Measurements from ENCODE around the gene EHBP1. TPM values are rescaled to one million over a fixed set of nuclear protein-coding genes. Genes with fewer than 3 reads are reported as not detected.

EHBP1 gene
- total RNA-seq, 1 experiment from 2014 or later, result 19.9 TPM

DNA sequence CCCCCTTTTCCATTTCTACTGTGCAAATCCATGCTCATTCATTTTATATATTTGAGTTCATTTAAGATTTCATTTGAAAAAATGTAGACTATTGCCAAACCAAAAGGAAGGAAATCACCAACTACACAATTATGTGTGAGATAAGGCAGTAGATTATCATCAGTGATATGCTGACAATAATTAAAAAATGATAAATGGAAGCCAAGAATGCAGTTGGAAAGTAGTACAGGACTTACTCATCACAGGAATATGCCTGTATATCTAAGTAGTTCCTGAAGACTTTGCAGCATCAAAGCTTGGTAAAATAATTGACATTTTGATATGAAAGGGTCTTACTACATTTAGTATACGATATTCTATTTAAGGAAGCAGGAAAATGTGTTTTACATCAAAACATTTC, 179.0 kb downstream of the EHBP1 start:
- no peak for DNase-seq (ENCODE audit: low read depth)

DNA sequence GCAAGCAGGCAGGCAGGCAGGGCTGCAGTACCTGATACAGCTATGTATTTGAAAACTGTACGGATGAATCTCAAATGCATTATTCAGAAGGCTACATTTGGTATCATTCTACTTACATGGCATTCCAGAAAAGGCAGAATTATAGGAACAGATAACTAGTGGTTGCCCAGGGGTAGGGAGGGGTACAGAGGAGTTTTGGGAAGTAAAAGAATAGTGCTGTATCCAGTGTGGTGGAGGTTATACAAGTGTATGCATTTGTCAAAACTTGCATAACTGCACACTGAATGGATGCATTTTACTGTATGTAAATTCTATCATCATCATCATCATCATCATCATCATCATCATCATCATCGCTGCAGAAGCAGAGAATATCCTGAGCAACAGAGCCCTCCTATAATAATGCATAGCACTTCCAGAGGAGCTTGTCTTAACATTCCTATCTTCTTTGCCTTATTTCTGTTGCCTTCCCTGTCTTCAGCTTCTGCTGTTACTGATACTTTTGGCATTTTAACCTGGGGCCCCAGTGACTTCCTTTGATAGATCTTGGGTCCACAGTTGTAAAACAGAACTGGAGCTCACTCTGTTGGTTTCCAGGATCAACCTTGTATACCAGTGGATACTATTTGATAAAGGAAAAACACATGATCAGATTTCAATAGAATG, 189.6 kb downstream of the EHBP1 start:
- no peak for DNase-seq (ENCODE audit: low read depth)

GRCh38 chr2:62895632-62896009, 190.1 kb downstream of the EHBP1 start:
- no peak for DNase-seq (ENCODE audit: low read depth)

DNA sequence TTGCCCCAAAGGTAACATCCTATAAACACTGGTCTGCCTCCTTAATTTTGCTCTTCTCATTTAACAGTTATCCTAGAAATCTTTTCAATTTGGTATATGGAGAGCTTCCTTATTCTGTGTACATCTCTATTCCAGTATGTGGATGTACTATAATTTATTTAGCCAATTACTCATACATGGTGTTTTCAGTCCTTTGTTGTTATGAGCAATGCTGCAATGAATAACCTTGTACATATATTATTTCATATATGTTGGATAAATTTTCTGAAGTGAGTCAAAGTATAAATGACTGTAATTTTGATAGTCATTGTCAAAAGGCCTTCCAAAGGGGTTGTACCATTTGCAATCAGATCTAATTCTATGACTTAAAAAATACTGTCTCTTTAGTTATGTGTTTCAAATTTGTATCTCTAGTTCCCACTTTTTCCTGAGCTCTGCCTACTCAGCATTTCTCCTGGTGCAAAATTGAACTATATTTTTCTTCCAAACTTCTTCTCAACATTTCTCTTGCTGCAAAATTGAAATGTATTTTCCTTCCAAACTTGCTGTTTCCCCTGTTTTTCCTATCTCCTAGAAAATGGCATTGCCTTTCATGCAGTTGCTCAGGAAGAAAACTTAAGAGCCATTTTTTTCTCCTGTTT, 191.8 kb downstream of the EHBP1 start:
- DNase-seq (ENCODE audit: low read depth), result no peak

DNA sequence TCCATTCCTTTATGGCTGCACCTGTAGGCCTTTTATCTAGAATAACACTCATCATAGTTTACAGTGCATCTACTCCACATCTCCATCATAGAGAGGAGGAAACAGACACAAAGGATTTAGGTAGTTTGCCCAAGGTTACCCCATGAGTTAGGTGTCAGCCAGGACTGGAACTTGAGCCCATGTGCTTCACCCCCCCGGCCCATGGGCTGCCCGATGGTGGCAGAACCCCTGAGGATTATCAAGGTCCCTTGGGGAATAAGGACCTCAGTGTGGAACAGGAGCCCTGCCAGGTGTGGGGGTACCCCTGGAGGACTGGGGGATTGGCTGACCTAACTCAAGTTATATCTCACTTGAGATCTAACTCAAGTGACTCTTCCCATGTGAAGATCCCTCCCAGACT, 198.8 kb downstream of the EHBP1 start:
- DNase-seq (ENCODE audit: low read depth), result no peak

GRCh38 chr2:62908145-62908544, 202.6 kb downstream of the EHBP1 start:
- no peak for DNase-seq (ENCODE audit: low read depth)

- no peak for DNase-seq (ENCODE audit: low read depth)
Measured at GRCh38 chr2:62913311-62913710, 207.8 kb downstream of the EHBP1 start.

DNA sequence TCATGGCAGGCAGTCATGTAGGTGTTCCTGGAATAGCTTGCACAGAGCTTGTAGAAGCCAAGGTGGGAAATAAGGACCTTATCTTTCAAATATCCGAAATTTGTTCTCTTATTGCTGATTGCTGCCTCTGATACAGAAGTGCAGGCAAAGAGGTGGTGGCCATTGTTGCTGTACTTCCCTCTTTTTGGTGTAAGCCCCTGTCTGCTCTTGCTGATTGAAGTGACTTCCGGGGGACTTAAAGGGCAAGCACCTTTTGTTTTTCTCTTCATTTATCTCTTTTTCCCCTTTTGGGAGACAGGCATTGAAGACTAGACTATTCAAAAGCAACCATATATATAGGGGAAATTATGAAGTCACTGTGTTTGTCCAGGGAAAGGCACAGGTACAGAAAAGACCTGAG, 213.5 kb downstream of the EHBP1 start:
- DNase-seq (ENCODE audit: low read depth), result no peak

- no peak for DNase-seq (ENCODE audit: low read depth)
Measured at GRCh38 chr2:62920070-62920469, 214.6 kb downstream of the EHBP1 start.

DNA sequence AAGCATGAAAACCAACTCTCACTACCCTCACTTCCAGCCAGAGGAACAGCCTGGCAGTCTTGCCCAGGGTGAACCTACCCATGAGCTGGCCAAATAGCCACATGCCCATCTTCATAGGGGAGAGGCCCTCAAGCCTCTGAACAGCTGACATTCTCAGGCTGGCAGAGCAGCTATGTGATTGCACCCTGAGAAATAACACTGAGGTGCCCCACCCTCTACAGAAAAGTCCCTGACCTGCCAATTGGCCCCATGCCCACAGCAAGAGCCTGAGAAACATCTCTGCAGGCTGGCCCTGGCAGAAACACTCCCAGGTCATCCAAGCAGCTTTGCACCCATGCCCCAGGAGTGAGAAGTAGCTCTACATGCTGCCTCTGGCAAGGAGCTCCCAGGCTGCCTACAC, 217.7 kb downstream of the EHBP1 start:
- DNase-seq (ENCODE audit: low read depth), result no peak

GRCh38 chr2:62923881-62924280, 218.4 kb downstream of the EHBP1 start:
- no peak for DNase-seq (ENCODE audit: low read depth)

DNA sequence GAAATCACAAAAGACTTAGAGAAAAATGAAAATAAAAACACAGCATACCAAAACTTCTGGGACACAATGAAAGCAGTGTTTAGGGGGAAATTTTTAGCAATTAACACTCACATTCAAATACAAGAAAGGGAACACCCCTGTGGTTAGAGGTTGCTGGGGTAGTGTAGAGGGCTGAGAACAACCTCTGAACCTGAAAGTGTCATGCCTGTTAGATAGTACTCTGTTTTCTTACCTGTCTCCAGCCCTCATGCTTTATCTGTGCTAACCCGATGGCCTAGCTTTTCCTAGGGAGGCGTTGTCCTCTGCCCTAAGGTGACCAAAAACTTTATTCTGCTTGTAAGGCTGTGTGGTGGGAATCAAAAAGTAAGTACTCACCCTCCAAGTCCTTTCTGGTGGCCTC, 222.5 kb downstream of the EHBP1 start:
- no peak for DNase-seq (ENCODE audit: low read depth)

- no peak for DNase-seq (ENCODE audit: low read depth)
Measured at GRCh38 chr2:62931536-62931935, 226.0 kb downstream of the EHBP1 start.

DNA sequence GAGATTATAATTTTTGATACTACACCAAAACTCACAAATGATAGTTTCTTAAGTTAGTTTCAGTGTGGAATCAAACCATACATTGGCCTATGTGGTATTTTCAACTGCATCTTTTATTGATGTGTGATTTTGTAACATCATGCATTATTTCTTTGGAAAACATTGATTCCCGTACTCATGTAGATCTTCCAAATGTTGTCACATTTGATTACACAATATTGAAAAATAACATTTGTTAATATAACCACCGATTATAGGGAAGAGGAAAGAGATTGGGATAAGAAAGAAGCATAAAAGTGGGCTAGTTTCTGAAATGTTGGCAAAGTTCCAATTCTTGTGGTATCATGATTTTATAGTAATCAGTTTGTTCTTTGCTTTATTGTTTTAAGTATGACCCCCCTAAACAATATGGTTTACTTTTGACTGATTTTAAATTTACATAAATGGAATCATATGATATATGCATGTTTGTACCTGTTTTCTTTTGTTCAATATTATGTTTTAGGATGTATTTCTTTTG, 227.9 kb downstream of the EHBP1 start:
- DNase-seq (ENCODE audit: low read depth), result no peak

DNA sequence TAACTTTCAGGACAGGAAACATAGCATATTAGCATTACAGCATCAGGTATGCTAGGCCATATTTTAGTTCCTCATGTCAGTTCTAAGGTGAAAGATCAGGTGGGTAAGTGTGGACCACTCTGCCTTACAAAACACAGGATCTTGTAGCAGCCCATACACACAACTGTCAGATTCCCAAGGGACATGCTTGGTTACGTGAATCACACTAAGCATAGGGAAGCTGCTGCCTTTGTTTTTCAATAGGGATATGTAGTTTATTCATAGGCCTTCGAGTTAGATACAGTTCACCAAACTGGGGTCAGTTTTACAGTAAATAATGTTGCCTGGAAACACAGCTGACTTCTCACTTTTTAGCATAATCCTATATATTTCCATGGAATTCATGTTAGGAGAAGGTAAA, 229.0 kb downstream of the EHBP1 start:
- no peak for DNase-seq (ENCODE audit: low read depth)

DNA sequence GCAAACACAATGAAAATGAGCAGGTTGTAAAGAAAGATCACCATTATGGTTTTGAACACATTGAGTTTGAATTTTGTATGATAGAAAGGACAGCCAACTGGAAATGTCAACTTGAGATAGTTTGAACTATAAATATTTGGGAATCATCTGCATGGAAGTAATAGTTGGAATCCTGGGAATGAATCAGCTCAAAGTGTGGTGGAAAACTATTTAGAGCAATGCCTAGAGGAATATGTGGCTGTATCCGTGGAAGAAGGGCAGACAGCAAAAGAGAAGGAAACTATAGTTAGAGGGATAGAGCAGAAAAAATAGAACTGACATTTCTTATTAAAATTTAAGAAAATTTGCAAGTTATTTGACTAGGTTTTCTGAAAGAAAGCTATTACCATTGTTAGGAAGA, 232.6 kb downstream of the EHBP1 start:
- no peak for DNase-seq (ENCODE audit: low read depth)

- DNase-seq (ENCODE audit: low read depth), result peak; percentile 70
Measured at GRCh38 chr2:62939735-62940491, 234.4 kb downstream of the EHBP1 start.

DNA sequence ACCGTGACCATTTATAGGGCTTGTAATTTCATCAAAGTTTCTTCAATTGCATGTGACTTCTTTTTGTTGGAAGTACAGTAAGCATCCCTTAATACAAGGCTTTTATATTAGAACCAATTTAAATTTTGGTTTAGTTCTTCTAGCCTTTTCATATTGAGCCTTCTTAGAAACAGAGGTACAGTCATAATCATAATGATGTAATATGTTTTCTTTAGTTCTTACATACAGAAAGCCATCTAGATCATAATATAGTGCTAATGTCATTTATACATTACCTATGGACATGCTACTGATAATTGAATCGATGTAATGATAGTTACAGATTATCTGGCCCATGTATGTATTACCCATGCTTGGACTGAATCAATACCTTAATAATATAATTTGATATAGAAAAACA, 235.2 kb downstream of the EHBP1 start:
- no peak for DNase-seq (ENCODE audit: low read depth)

GRCh38 chr2:62941413-62941812, 235.9 kb downstream of the EHBP1 start:
- DNase-seq (ENCODE audit: low read depth), result no peak

GRCh38 chr2:62944362-62944761, 238.8 kb downstream of the EHBP1 start:
- DNase-seq (ENCODE audit: low read depth), result no peak

DNA sequence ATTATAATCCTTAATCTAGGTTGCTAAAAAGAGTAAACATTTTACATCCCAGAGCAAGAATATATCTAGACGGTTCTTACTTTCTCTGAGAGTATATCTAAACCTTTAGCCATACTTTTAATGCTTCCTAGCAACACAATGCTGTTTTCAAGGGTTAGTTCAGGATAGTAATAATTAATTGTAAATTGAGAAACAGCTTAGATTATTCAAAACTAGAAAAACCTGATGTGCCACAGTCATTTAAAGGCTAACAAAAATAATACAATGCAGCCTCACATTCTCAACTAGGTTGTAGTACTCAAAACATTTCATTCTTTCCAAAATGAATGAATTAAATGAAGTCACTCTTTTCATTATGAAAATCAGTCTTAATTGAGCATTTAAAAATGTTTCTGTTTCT, 241.9 kb downstream of the EHBP1 start:
- no peak for DNase-seq (ENCODE audit: low read depth)

DNA sequence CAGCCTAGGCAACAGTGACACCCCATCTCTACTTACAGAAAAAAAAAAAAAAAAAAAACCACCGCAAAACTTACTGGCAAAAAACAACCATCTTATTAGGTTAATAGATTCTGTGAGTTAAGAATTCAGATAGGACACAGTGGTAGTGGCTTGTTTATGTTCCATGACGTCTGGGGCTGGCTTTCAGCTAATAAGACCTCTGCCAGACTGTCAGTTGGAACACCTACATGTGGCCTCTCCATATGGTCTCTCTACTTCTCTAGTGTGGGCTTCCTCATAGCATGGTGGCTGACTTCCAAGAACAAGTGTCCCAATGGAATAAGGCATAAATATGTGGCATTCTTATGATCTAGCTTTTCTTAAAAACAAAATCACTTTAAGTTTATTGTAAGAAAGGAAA, 251.1 kb downstream of the EHBP1 start:
- no peak for DNase-seq (ENCODE audit: low read depth)

DNA sequence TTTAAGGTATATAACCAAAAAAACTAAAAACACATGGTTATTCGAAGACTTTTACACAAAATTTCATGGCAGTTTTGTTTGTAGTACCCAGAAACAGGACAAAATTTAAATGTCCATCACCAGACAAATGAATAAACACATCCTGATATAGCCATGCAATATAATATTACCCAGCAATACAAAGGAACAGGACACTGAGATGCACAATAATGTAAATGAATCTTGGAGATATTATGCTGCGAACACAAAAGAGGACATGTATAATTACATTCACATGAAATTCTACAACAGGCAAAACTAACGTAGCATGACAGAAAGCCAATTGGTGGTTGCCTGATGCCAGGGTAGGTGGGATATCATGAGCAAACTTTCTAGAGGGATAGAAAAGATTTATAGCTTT, 252.7 kb downstream of the EHBP1 start:
- no peak for DNase-seq (ENCODE audit: low read depth)
